TTC549 (cell line): ENCODE results near the gene PPL.
"Not testable (repeated sequence)": the region's sequence is repeated elsewhere in the genome, so short reads cannot be mapped to it uniquely, and the experiment has no call there.

ENCODE experiments used
- FAIRE-seq: peaks from 2 replicates; lab custom pipeline; 2012; peaks lifted over from hg19 to GRCh38; lab: Jason Lieb, UNC

PPL gene

GRCh38 chr16:4957720-4958509 is 21.0 kb upstream of the PPL start, which contains the start of gene SEC14L5:
SEC14L5 (plus strand) TSS chr16:4958330; CDS start chr16:4959324, 994 bp downstream.
- FAIRE-seq = no peak

GRCh38 chr16:4957420-4957719 is 20.4 kb upstream of the PPL start:
- no peak for FAIRE-seq

- no peak for FAIRE-seq
Observed at GRCh38 chr16:4954714-4955113, 17.8 kb upstream of the PPL start.

- not testable (repeated sequence) for FAIRE-seq
Observed at GRCh38 chr16:4951583-4951982, 14.6 kb upstream of the PPL start.

- no peak for FAIRE-seq
Observed at GRCh38 chr16:4949986-4950385, 13.0 kb upstream of the PPL start.

- no peak for FAIRE-seq
Observed at GRCh38 chr16:4948903-4949766, 12.2 kb upstream of the PPL start.

GRCh38 chr16:4947722-4948503 is 11.0 kb upstream of the PPL start:
- no peak for FAIRE-seq

- FAIRE-seq = no peak
Observed at GRCh38 chr16:4946917-4947316, 10.0 kb upstream of the PPL start.

GRCh38 chr16:4945560-4946502 is 8.9 kb upstream of the PPL start:
- FAIRE-seq = no peak

GRCh38 chr16:4944333-4945281 is 7.7 kb upstream of the PPL start:
- FAIRE-seq = no peak

GRCh38 chr16:4942481-4942880 is 5.5 kb upstream of the PPL start:
- no peak for FAIRE-seq

- FAIRE-seq = no peak
Observed at GRCh38 chr16:4940719-4941118, 3.8 kb upstream of the PPL start.

- FAIRE-seq = no peak
Observed at GRCh38 chr16:4938683-4939030, 1.7 kb upstream of the PPL start.

- no peak for FAIRE-seq
Observed at GRCh38 chr16:4937782-4938682, 1.1 kb upstream of the PPL start.

- no peak for FAIRE-seq
Observed at GRCh38 chr16:4936181-4936990, 562 bp downstream of the PPL start.

- no peak for FAIRE-seq
Observed at GRCh38 chr16:4935241-4935855, 1.6 kb downstream of the PPL start.

GRCh38 chr16:4934591-4934990 is 2.4 kb downstream of the PPL start:
- no peak for FAIRE-seq

GRCh38 chr16:4933871-4934395 is 3.0 kb downstream of the PPL start:
- no peak for FAIRE-seq
